ENCODE results near the gene ATF7. TPM values are rescaled to one million over a fixed set of nuclear protein-coding genes. Genes with fewer than 3 reads are reported as not detected.
A peak's percentile ranks its signal among the peaks of the same experiment; 100 is the strongest.

Gene ATF7
- total and polyA plus RNA-seq, 2 of the 13 experiments (the other 11 are each of a cell fraction or from before 2014, with no cell fraction given), result 9.6 to 16.2 TPM

DNA sequence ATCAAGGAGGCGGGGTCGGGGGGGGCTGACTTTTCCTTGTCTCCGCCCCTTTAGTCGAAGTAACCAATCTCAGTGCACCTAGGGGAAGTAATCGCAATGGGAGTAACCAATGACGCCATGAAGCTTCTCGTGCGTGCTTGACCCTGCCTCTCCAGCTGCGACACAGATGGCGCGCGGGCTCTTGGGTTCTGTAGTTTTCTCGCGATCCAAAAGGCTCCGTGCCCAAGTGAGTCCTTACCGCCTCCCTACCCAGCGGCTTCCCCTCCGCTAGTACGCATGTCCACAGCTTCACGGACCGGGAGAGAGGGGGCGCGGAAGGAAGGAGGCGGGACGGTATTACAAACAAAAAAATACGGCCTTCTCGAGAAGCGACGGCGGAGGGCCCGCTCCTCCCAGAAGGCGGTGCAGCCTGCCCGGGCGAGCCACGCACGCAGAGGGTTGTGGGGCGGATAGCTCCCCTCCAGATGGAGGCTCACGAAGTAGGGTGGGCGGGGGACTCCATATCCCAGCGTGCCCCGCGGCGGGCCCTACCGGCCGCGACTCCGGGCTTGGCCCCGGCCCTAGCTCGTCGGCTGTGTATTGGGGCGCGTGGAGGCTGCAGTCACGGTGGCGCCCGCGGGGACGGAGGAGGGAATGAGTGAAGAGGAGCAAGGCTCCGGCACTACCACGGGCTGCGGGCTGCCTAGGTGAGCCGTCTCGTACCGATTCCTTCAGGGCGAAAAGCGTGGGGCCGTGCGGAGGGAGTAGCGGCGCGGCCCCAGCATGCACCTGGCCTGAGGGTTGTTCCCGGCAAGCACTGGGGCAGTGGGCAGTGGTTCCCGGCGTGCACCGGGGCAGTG lies 125.2 kb downstream of the ATF7 start, which contains the start of gene TARBP2 (continued):
- TF ChIP-seq HMG20B (CRISPR knock-in tag; conservative IDR thresholded peaks at IDR 0.05) (no peak), HES4 (CRISPR knock-in tag; IDR thresholded peaks at IDR 0.05; ENCODE audit: borderline replicate concordance) (peak; percentile 64; the same call in 1 of the 2 replicates), HOXA3 (CRISPR knock-in tag; IDR thresholded peaks at IDR 0.05) (peak; percentile 90), SNAI1 (CRISPR knock-in tag; IDR thresholded peaks at IDR 0.05; ENCODE audit: borderline replicate concordance) (0 out of 2 replicates have a peak, but pooled peaks have one; percentile 38), ZNF382 (CRISPR knock-in tag; IDR thresholded peaks at IDR 0.05; ENCODE audit: borderline replicate concordance) (no peak), MAFK (conservative IDR thresholded peaks at IDR 0.05 in 1 of 2, IDR thresholded peaks at IDR 0.05 in 1 of 2; ENCODE audit: low read length in 2 of 2) (no peak), ZNF335 (CRISPR knock-in tag; IDR thresholded peaks at IDR 0.05) (peak; percentile 90), TCF7L2 (IDR thresholded peaks at IDR 0.05; ENCODE audit: low read depth, low read length) (no peak), FOSL2 (CRISPR knock-in tag; IDR thresholded peaks at IDR 0.05) (no peak; the same call in 1 of the 2 replicates), YEATS2 (CRISPR knock-in tag; IDR thresholded peaks at IDR 0.05; ENCODE audit: borderline replicate concordance) (peak; percentile 95), GATAD1 (CRISPR knock-in tag; IDR thresholded peaks at IDR 0.05) (peak; percentile 96), HDAC2 (CRISPR knock-in tag; IDR thresholded peaks at IDR 0.05) (no peak; the same call in 1 of the 2 replicates), ISX (CRISPR knock-in tag; conservative IDR thresholded peaks at IDR 0.05) (no peak), CEBPB (IDR thresholded peaks at IDR 0.05; ENCODE audit: borderline replicate concordance, low read depth, low read length) (no peak), SOX5 (CRISPR knock-in tag; IDR thresholded peaks at IDR 0.05; ENCODE audit: borderline replicate concordance) (no peak; the same call in 1 of the 2 replicates), ZNF567 (CRISPR knock-in tag; IDR thresholded peaks at IDR 0.05; ENCODE audit: borderline replicate concordance) (no peak), EZH2 (conservative IDR thresholded peaks at IDR 0.05; ENCODE audit: low read depth, low read length) (no peak), ZNF670 (CRISPR knock-in tag; IDR thresholded peaks at IDR 0.05; ENCODE audit: borderline replicate concordance) (no peak), KDM3A (CRISPR knock-in tag; IDR thresholded peaks at IDR 0.05; ENCODE audit: low read depth) (0 out of 2 replicates have a peak, but pooled peaks have one; percentile 23), ZNF468 (CRISPR knock-in tag; IDR thresholded peaks at IDR 0.05) (no peak), ZNF775 (CRISPR knock-in tag; IDR thresholded peaks at IDR 0.05; ENCODE audit: borderline replicate concordance) (no peak), FOXK2 (IDR thresholded peaks at IDR 0.05) (no peak), FIP1L1 (IDR thresholded peaks at IDR 0.05; ENCODE audit: borderline replicate concordance, insufficient read depth, low read depth, low read length) (no peak), ZBTB7A (CRISPR knock-in tag; IDR thresholded peaks at IDR 0.05) (no peak; the same call in 1 of the 2 replicates)
- TF ChIP-seq, protein P1, sequence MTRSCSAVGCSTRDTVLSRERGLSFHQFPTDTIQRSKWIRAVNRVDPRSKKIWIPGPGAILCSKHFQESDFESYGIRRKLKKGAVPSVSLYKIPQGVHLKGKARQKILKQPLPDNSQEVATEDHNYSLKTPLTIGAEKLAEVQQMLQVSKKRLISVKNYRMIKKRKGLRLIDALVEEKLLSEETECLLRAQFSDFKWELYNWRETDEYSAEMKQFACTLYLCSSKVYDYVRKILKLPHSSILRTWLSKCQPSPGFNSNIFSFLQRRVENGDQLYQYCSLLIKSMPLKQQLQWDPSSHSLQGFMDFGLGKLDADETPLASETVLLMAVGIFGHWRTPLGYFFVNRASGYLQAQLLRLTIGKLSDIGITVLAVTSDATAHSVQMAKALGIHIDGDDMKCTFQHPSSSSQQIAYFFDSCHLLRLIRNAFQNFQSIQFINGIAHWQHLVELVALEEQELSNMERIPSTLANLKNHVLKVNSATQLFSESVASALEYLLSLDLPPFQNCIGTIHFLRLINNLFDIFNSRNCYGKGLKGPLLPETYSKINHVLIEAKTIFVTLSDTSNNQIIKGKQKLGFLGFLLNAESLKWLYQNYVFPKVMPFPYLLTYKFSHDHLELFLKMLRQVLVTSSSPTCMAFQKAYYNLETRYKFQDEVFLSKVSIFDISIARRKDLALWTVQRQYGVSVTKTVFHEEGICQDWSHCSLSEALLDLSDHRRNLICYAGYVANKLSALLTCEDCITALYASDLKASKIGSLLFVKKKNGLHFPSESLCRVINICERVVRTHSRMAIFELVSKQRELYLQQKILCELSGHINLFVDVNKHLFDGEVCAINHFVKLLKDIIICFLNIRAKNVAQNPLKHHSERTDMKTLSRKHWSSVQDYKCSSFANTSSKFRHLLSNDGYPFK (CRISPR knock-in tag; IDR thresholded peaks at IDR 0.05; ENCODE audit: borderline replicate concordance), result peak; percentile 90
- TF ChIP-seq, protein P2, sequence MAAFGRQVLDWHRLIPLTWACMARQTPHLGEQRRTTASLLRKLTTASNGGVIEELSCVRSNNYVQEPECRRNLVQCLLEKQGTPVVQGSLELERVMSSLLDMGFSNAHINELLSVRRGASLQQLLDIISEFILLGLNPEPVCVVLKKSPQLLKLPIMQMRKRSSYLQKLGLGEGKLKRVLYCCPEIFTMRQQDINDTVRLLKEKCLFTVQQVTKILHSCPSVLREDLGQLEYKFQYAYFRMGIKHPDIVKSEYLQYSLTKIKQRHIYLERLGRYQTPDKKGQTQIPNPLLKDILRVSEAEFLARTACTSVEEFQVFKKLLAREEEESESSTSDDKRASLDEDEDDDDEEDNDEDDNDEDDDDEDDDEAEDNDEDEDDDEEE (CRISPR knock-in tag; IDR thresholded peaks at IDR 0.05), result no peak

Data from HepG2 (cell line).